Activated CD4-positive, CD25-positive, alpha-beta regulatory T cell treated with anti-CD3 and anti-CD28 coated beads, Interleukin-2, amount 50 U/mL, for 16 hours (primary cell): Measurements from ENCODE around the gene IL33.
"Not testable (repeated sequence)": the region's sequence is repeated elsewhere in the genome, so short reads cannot be mapped to it uniquely, and the experiment has no call there.

Source experiments
- DNase-seq: peaks from one replicate; pipeline ENCODE4 v3.0.0-alpha.2; 2020; ENCODE audit warnings: low read depth, low spot score

IL33 gene

DNA sequence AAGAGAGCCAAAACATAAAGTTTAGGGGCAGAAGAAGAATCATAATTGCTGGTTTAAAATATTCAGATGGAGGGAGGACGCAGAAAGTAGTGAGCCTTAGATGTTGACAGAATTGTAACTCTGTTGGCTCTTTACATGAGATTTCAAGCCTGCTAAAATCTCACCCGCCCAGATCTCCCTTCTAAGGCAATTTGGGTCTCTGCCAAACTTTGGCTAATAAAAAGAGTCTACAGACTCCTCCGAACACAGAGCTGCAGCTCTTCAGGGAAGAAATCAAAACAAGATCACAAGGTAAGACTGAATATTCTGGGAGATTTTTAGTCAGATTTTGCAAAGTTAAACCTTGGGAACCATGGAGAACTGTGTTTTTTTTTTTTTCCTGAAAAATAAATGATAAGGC, at the start of gene IL33:
IL33 (plus strand) TSS at position 246 of the 400 bp plus-strand sequence. CDS start 25,888 bp downstream, outside the sequence.
- DNase-seq, result no peak

GRCh38 chr9:6171667-6172066, 43.9 kb upstream of the IL33 start:
- DNase-seq, result no peak

DNA sequence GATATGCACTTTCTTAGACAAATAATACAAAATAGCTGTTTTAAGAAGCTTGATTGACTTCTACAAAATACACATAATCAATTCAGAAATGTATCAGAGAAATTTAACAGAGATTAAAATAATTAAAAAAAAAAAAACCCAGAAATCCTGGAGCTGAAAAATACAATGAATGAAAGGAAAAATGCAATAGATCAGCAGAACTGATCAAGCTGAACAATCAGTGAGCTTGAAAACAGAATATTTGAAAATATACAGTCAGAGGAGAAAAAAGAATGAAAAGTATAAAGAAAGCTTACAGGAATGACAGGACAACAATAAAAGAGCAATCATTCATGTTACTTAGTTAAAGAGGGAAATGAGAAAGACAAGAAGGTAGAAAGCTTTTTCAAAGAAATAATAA, 41.7 kb upstream of the IL33 start:
- DNase-seq, result no peak

- not testable (repeated sequence) for DNase-seq
These were observed 32.9 kb upstream of the IL33 start for GRCh38 chr9:6182549-6183226.

- no peak for DNase-seq
These were observed 32.4 kb upstream of the IL33 start for GRCh38 chr9:6183227-6183551.

GRCh38 chr9:6183627-6184026, 32.0 kb upstream of the IL33 start:
- no peak for DNase-seq

DNA sequence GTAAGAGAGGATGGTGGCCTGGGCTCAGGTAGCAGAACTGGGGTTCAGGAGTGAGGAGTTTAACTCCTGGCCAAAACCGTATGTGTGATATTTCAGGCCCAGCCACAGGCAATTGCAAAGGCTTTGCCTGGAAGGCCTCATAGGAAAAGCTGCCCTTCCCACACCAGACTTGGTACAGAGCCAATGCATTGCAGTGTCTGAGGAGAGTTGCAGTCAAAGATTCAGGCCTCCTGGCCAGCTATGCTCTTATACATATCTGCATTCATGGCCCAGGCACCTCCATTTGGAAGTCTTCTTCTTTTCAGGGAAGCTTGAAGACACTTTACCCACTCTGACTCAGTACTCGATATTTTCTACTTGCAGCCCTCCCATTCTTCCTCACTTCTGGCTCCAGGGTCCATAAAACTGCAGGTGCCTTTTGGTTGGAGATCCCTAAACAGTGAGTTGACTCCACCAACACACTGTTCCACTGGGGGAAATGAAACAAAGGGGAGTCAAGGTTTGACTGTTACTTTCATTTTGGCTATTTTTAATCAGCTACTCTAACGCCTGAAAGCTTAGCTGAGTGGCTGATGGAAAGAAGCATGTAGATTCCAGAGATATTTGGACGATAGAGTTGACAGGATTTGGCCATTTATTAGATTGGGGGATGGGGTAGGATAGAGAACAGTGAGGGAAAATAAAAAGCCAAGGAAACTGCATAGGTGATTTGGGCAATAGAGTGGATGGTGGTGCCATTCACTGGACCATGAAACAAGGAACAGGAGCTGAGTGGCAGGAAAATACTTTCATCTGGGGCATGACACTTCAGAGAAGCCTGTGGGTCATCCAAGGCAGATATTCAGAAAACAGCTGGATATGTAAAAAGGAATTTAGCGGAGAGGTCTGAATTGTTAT, 30.6 kb upstream of the IL33 start:
- no peak for DNase-seq

GRCh38 chr9:6186691-6187090, 28.9 kb upstream of the IL33 start:
- DNase-seq, result no peak

DNA sequence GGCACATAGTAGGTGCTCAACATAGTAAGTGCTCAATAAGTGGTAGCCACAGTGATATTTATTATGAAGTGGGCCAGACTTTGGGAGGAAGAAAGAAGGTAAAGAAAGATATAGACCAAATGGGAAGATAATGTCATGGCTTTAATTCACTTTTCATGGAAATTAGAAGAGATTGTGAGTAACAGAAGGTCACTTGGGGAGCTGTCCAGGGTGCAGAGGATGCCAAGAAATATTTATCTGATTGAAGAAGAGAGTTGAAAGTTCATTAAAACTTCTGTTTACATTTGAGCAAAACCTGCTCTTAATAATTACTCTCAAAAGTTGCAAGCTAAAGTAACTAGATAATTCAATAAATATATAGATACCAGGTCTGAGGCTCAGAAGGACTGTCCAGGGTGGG, 28.3 kb upstream of the IL33 start:
- no peak for DNase-seq

DNA sequence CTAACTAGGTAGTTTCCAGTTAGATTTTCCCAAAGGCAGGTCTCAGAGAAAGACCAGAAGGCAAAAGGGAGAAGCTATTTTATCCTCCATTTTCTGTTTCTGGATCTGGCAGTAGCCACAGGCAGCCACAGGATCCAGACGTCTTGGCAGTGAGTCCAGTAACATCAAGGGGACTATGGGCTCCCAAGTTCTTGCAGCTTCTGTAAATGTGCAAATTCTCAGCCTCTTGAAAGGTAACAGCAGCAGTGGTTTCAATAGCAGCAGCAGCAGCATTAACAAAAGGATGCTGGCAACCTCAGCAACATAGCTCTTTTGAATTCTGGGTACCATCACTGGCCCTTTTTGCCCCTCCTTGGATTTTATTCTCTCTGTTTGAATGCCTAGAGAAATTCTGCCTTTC, 27.1 kb upstream of the IL33 start:
- DNase-seq, result no peak

DNA sequence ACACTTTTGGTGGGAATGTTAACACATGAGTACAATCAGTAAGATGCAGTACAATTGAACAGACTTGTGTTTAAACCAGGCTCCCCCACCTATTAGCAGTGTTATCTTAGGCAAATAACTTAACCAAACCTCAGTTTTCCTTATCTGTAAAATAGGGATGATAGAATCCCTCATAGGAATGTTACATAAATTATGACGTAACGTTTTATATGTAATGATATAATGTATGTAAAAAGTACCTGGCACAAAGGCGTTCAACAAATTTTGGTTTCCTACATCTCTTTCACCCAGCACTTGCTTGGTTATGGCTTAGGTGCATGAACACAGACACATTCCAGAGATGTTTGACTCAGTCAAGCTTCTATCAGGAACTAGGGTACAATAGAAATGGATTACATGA, 26.7 kb upstream of the IL33 start:
- DNase-seq, result no peak

- DNase-seq, result no peak
These were observed 20.7 kb upstream of the IL33 start for GRCh38 chr9:6194934-6195333.

DNA sequence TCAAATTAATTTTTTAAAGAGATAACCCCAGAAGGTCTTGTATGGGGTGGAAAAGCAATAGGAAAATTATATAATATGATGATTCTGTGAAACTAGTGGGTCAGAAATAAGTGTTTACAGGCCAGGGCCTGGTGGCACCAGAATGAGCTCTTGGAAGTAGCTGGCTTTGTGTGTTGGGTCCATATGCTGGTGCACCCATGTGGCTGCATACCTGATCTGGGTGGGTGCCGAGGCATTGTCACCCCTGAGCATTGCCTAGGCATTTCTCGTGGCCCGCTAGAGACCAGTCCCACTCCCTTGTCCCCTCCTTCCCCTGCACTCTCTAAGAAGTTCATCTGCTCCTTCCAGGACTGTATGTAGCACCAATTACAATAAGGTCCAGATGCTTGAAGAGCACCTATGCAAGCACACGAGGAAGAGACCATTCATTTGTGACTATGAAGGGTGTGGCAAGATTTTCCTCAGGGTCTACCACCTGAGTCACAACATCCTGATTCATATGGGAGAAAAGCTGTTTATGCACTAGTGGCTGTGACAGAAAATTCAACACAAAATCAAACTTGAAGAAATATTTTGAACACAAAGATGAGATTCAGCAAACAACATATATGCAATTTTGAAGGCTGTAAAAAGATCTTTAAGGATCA, 19.8 kb upstream of the IL33 start:
- no peak for DNase-seq

- DNase-seq, result no peak
These were observed 18.3 kb upstream of the IL33 start for GRCh38 chr9:6197330-6197729.

- DNase-seq, result no peak
These were observed 17.4 kb upstream of the IL33 start for GRCh38 chr9:6198251-6198650.

GRCh38 chr9:6199596-6199995, 16.0 kb upstream of the IL33 start:
- no peak for DNase-seq

DNA sequence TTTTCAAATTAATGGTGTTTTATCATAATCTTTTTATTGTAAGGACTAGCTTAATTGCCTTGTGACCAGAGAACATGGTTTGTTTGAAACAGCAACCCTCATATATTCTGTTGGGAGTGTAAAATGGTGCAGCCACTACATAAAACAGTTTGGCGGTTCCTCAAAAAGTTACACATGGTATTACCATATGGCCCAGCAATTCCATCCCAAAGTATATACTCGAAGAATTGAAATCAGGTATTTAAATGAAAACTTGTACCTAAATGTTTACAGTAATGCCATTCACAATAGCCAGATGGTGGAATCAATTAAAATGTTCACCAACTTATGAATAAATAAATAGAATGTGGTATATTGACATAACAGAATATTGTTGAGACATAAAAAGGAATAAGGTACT, 14.8 kb upstream of the IL33 start:
- DNase-seq, result no peak

- no peak for DNase-seq
These were observed 5.6 kb upstream of the IL33 start for GRCh38 chr9:6209966-6210365.

GRCh38 chr9:6212722-6213375, 2.8 kb upstream of the IL33 start:
- no peak for DNase-seq

DNA sequence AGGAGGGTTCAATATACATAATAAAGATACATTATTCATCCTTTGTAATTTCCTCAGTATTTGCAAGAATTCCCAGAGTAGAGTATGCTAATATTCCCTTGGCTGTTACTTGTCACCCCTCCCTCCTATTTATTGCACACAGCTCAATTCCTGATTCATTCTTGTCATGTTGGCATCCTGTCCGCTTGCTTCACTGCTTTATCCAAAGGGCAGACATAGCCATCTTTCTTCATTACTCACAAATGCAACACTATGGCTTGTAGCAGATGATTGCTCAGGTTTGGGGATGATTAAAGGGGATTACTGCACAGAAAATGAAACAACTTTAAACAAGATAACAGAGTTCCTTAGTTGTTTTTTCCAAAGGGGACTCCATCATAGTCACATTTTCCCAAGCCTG, 1.2 kb upstream of the IL33 start:
- DNase-seq, result no peak

DNA sequence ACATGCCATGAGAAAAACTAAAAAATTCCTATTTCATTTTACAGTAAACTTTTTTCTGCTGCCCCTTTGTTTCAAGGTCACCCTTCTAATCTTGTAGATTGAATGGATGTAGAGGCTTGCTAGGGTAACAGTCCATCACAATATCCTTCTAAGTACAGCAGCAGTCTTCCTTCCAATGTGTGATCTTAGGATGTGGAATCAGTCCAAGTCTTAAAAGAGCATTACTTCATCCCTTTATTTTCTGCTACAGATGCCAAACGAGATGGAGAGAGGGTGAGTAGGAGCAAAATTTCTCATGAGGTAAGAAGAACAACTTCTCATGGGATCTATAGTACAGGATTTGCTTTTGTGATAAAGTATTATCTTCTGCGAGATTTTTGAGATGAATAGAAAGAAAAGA, 704 bp upstream of the IL33 start:
- DNase-seq, result no peak

DNA sequence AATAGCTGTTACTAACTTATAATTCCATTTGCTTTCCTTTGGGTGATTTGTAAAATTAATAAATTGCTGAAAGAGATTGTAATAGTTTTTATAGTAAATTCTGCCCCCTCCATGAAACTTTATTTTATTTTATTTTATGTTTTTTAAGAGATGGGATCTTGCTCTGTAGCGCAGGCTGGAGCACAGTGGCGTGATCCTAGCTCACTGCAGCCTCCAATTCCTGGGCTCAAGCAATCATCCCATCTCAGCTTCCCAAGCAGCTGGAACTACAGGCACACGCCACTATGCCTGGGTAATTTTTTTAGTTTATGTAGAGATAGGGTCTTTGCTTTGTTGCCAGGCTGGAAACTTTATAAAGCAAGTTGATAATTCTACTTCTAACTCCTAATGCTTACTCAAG, 395 bp downstream of the IL33 start:
- no peak for DNase-seq
